ENCODE measurements around the gene PPP1R14B. TPM values are rescaled to one million over a fixed set of nuclear protein-coding genes. Genes with fewer than 3 reads are reported as not detected.

PPP1R14B gene
- polyA plus RNA-seq, 1 experiment: 119 TPM

DNA sequence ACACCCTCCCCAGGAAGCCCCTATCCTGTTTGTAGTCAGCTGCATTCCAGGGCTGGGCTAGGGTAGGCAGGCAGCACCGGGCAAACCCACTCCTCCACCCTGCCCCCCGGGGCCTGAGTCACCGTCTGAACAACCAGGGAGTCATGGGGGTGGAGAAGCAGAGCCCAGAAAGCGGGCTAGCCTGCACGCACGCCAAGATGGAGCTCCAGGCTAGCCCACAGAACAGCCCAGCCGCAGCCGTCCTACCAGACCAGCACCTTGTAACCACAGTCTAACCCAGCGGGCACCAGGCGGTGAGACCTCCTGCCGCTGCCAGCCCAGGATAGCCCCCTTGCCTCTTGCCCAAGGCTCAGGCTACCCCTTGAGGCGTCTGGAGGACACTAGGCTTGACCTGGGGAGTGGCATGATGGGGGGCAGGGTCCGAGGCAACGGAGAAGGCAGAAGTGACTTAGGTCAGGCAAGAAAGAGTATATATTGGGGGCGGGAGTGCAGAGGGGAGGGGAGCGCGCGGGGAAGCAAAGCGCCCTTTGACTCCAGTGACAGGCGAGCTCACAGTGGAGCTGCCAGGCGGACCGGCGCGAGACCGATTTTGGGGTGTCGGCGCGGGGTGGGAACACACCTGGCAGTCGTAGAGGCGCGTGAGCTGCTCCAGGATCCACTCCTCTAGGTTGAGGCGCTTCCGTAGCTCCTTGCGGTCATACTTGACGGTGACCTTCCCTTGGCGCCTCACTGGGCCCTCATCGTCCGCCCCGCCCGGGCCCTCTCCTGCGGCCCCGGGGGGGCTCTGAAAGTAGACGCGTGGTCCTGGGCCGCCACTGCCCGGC lies 734 bp downstream of the PPP1R14B start:
- peak; percentile 50 for DNase-seq (ENCODE audit: low read depth, low spot score)
- Histone ChIP-seq H3K9me3 (ENCODE audit: control insufficient read depth, insufficient read depth, low read length) (peaks cover 4% of the 10 kb centered on the region; the same call in 1 of the 2 replicates), H3K27me3 (ENCODE audit: control insufficient read depth, insufficient read depth, low read length) (no peaks in the 10 kb centered on the region), H3K27ac (ENCODE audit: low read depth, low read length) (peak overlapping the region; percentile 77), H3K4me3 (ENCODE audit: low read depth, low read length) (peak overlapping the region; percentile 98)
- TF ChIP-seq, protein P1, sequence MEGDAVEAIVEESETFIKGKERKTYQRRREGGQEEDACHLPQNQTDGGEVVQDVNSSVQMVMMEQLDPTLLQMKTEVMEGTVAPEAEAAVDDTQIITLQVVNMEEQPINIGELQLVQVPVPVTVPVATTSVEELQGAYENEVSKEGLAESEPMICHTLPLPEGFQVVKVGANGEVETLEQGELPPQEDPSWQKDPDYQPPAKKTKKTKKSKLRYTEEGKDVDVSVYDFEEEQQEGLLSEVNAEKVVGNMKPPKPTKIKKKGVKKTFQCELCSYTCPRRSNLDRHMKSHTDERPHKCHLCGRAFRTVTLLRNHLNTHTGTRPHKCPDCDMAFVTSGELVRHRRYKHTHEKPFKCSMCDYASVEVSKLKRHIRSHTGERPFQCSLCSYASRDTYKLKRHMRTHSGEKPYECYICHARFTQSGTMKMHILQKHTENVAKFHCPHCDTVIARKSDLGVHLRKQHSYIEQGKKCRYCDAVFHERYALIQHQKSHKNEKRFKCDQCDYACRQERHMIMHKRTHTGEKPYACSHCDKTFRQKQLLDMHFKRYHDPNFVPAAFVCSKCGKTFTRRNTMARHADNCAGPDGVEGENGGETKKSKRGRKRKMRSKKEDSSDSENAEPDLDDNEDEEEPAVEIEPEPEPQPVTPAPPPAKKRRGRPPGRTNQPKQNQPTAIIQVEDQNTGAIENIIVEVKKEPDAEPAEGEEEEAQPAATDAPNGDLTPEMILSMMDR (IDR thresholded peaks at IDR 0.05; ENCODE audit: low read depth, low read length): no peak
- CTCF ChIA-PET: interaction anchor here (1.2 to 3.3 kb wide), 3 partner anchors 41 to 58 kb away, joined by 7 to 22 read pairs (median 8); partner anchors contain the start of gene CATSPERZ
- POLR2A ChIA-PET: interaction anchor here (0.5 to 1.9 kb wide), 9 partner anchors 10 to 1364 kb away, joined by 3 to 9 read pairs (median 4); partner anchors contain the start of genes ESRRA, FERMT3, NUDT22 and TRPT1

DNA sequence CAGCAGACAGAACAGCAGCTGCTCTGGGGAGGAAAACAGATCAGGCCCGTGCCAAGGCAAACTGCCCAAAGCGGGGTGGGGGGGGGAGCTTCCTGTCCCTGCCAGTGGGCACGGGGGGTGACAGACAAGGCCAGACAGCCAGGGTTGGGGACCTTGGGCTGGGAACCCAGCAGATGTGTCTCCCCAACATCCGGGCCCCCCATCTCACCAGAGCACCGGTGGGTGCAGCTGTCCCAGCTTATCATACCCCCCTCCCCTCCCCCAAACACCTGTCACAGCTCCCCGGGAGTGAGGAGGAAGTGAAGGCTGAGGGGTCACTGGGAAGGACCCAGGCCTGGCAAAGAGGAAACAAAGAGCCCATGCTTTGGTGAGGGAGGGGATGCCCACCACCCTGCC lies 1.3 kb downstream of the PPP1R14B start:
- POLR2A ChIA-PET: interaction anchor here (0.5 to 1.9 kb wide), 7 partner anchors 11 to 1364 kb away, joined by 3 to 9 read pairs (median 4); partner anchors contain the start of genes ESRRA, FERMT3, NUDT22 and TRPT1

DNA sequence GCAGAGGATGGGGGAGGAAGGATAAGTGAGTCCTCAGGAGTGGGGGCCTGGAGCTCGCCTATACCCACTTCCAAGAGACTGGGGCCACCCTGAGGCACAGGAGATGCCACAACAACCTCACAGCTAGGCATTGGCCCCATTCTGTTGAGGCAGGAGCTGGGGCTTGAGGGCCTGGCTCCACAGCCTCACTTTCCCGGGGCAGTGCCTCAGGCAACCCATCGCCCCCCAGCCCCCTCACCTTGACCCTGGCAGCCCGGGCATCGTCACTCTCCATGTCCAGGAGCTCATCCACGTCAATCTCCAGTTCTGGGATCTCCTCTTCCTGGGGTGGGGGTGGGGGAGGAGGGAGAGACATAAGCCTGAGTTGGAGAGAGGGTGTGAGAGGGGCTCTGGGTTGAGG lies 1.8 kb downstream of the PPP1R14B start:
- H3K4me3 ChIP-seq (ENCODE audit: low read depth, low read length): peak overlapping the region; percentile 98
- peaks cover 4% of the 10 kb centered on the region; the same call in 1 of the 2 replicates for H3K9me3 ChIP-seq (ENCODE audit: control insufficient read depth, insufficient read depth, low read length)
- no peak for DNase-seq (ENCODE audit: low read depth, low spot score)
- POLR2A ChIA-PET: interaction anchor here (0.8 to 1.9 kb wide), 4 partner anchors 11 to 60 kb away, joined by 3 to 9 read pairs (median 6); partner anchors contain the start of genes ESRRA, FERMT3, NUDT22 and TRPT1
- TF ChIP-seq, protein P1 (IDR thresholded peaks at IDR 0.05; ENCODE audit: low read depth, low read length): no peak
- CTCF ChIA-PET: interaction anchor here (0.6 to 3.3 kb wide), 4 partner anchors 40 to 59 kb away, joined by 5 to 22 read pairs (median 7); no protein-coding TSS in a partner anchor
- H3K27ac ChIP-seq (ENCODE audit: low read depth, low read length): peak overlapping the region; percentile 77
- H3K27me3 ChIP-seq (ENCODE audit: control insufficient read depth, insufficient read depth, low read length): no peaks in the 10 kb centered on the region

More for the DNA sequence above, 1.3 kb downstream of the PPP1R14B start:
- CTCF ChIA-PET: interaction anchor here (0.6 to 3.3 kb wide), 4 partner anchors 41 to 59 kb away, joined by 5 to 22 read pairs (median 7); no protein-coding TSS in a partner anchor
- DNase-seq (ENCODE audit: low read depth, low spot score): no peak
- H3K27ac ChIP-seq (ENCODE audit: low read depth, low read length): peak overlapping the region; percentile 77
- TF ChIP-seq, protein P1 (IDR thresholded peaks at IDR 0.05; ENCODE audit: low read depth, low read length): no peak
- H3K4me3 ChIP-seq (ENCODE audit: low read depth, low read length): peak overlapping the region; percentile 98
- H3K27me3 ChIP-seq (ENCODE audit: control insufficient read depth, insufficient read depth, low read length): no peaks in the 10 kb centered on the region
- H3K9me3 ChIP-seq (ENCODE audit: control insufficient read depth, insufficient read depth, low read length): peaks cover 4% of the 10 kb centered on the region; the same call in 1 of the 2 replicates

DNA sequence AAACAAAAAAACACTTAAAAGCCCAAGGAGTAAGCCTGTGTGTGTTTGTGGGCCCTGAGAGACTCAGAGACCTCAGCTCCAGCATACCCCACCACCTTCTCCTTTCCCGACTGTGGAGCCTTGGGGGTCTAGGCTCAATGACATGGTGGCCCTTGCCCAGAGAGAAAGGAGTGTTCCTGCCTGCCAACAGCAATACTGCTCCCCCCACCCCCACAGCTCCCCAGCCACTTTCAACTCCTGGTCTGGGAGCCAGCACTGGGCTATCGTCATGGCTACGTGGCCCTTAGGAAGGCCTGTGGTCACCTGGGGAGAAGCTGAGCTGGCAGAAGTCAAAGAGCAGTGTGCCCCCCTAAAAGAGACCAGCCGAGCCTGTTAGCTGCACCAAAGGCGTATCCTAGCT lies 2.6 kb downstream of the PPP1R14B start:
- ChIA-PET POLR2A (no interaction called here), CTCF (interaction anchor here (1.3 to 3.3 kb wide), 3 partner anchors 39 to 60 kb away, joined by 7 to 22 read pairs (median 7); partner anchors contain the start of gene ESRRA)
- TF ChIP-seq, protein P1 (IDR thresholded peaks at IDR 0.05; ENCODE audit: low read depth, low read length): no peak
- H3K4me3 ChIP-seq (ENCODE audit: low read depth, low read length): peak overlapping the region; percentile 10; the same call in 1 of the 2 replicates
- DNase-seq (ENCODE audit: low read depth, low spot score): no peak
- no peak overlapping the region for H3K27ac ChIP-seq (ENCODE audit: low read depth, low read length)
- H3K27me3 ChIP-seq (ENCODE audit: control insufficient read depth, insufficient read depth, low read length): no peaks in the 10 kb centered on the region
- peaks cover 4% of the 10 kb centered on the region; the same call in 1 of the 2 replicates for H3K9me3 ChIP-seq (ENCODE audit: control insufficient read depth, insufficient read depth, low read length)

Measured in AG04450 (cell line).